K562 (cell line): Measurements from ENCODE around the gene ZNF490. TPM values are rescaled to one million over a fixed set of nuclear protein-coding genes. Genes with fewer than 3 reads are reported as not detected.

Source experiments
- ATAC-seq: fragments of 200-7000 bp; cut with Tn5 transposase; 3 replicates; pipeline ENCODE4 v1.9.1; 2020; ENCODE audit warnings: moderate library complexity
- BruUV-seq: library from RNA; stranded (reverse); fragments of 400-500 nt; replicated peaks from 2 replicates; lab custom pipeline; 2021; lab: Mats Ljungman, UMichigan
- CTCF ChIA-PET: fragments of 300-600 bp; formaldehyde crosslinking; extraction: SDS; loops from one replicate; lab custom pipeline; 2021; ENCODE audit warnings: low intra/inter-chr PET ratio; lab: Yijun Ruan, JAX
- POLR2A ChIA-PET: fragments of 300-600, 350-650 bp; sonication (Branson Sonifier 250); formaldehyde crosslinking; extraction: SDS; loops from one replicate; lab custom pipeline; 2021; ENCODE audit warnings: antibody characterized with exemption, inconsistent platforms; lab: Yijun Ruan, JAX
- DNase-seq, 4 experiments: peaks; one replicate each; pipeline versions ENCODE4 v3.0.0 to v3.0.0-alpha.2; 2011 to 2018; ENCODE audit warnings: low spot score in 3 of 4, mixed read lengths in 3 of 4; ENCODE audit errors: extremely low read depth in 1 of 4
- FAIRE-seq: peaks from 2 replicates; lab custom pipeline; 2011; peaks lifted over from hg19 to GRCh38; lab: Jason Lieb, UNC
- H2AFZ ChIP-seq: 2 replicates; pipeline ENCODE4 v1.6.0; 2011; ENCODE audit warnings: low read depth, low read length, control low read depth, inconsistent platforms
- H3K27ac ChIP-seq: fragments of 200-600 bp; 3 replicates; pipeline ENCODE4 v1.8.0; 2011; ENCODE audit warnings: low read depth, mild to moderate bottlenecking, control low read depth, inconsistent platforms, low read length, moderate library complexity, mixed read lengths; ENCODE audit errors: extremely low read depth
- H3K27me3 ChIP-seq, 2 experiments: fragments of 300-600 bp in 1 of 2; 2 replicates in 1 of 2; 3 replicates in 1 of 2; pipeline versions ENCODE4 v1.6.0 to v1.8.0; 2011; ENCODE audit warnings: inconsistent platforms in 2 of 2, low read length in 2 of 2, mild to moderate bottlenecking in 1 of 2, mixed read lengths in 1 of 2, moderate library complexity in 1 of 2; ENCODE audit not compliant: control insufficient read depth in 2 of 2, insufficient read depth in 2 of 2
- H3K36me3 ChIP-seq: fragments of 300-600 bp; 3 replicates; pipeline ENCODE4 v1.8.0; 2011; ENCODE audit warnings: mild to moderate bottlenecking, low read length, inconsistent platforms; ENCODE audit not compliant: control insufficient read depth, insufficient read depth
- H3K4me1 ChIP-seq, 2 experiments: fragments of 200-600 bp in 1 of 2; replicated peaks in 1 of 2; 2 replicates in 1 of 2; 3 replicates in 1 of 2; pipeline versions ENCODE4 v1.5.1 to v1.8.0; 2011; ENCODE audit warnings: inconsistent platforms in 2 of 2, low read length in 2 of 2, mild to moderate bottlenecking in 1 of 2, mixed read lengths in 1 of 2, moderate library complexity in 1 of 2; ENCODE audit not compliant: control insufficient read depth in 2 of 2, insufficient read depth in 2 of 2
- H3K4me2 ChIP-seq: 2 replicates; pipeline ENCODE4 v1.6.1; 2011; ENCODE audit warnings: low read length, control low read depth, inconsistent platforms, mixed read lengths; ENCODE audit not compliant: insufficient read depth
- H3K4me3 ChIP-seq: fragments of 200-600 bp; sonication (generic), shearing (Covaris generic); 2 replicates; pipeline ENCODE4 v1.5.1; 2016; ENCODE audit warnings: control low read depth, inconsistent platforms
- H3K79me2 ChIP-seq: fragments of 200-600 bp; 3 replicates; pipeline ENCODE4 v1.8.0; 2011; ENCODE audit warnings: low read length, inconsistent platforms; ENCODE audit not compliant: control insufficient read depth, insufficient read depth
- H3K9ac ChIP-seq, 2 experiments: 2 replicates each; pipeline versions ENCODE4 v1.6.0 to v1.6.1; 2011; ENCODE audit warnings: low read depth in 2 of 2, low read length in 2 of 2, control low read depth in 1 of 2, inconsistent platforms in 1 of 2, mild to moderate bottlenecking in 1 of 2, mixed read lengths in 1 of 2; ENCODE audit not compliant: insufficient read depth in 1 of 2
- H3K9me1 ChIP-seq: one replicate; pipeline ENCODE4 v1.6.0; 2011; ENCODE audit warnings: inconsistent platforms, mild to moderate bottlenecking, low read length, moderate library complexity; ENCODE audit not compliant: control insufficient read depth, insufficient read depth
- H3K9me3 ChIP-seq: replicated peaks from 2 replicates; pipeline ENCODE4 v1.5.1; 2011; ENCODE audit warnings: low read depth, low read length, inconsistent platforms; ENCODE audit not compliant: control insufficient read depth, insufficient read depth
- H4K20me1 ChIP-seq: replicated peaks from 2 replicates; pipeline ENCODE4 v1.6.1; 2011; ENCODE audit warnings: low read length, inconsistent platforms, mixed read lengths; ENCODE audit not compliant: control insufficient read depth, insufficient read depth
- ATF6 ChIP-seq: sonication (generic); formaldehyde crosslinking; IDR thresholded peaks from 2 replicates; pipeline ENCODE4 v1.4.0; 2020; ENCODE audit warnings: mild to moderate bottlenecking, missing genetic modification reagents
- CCAR2 ChIP-seq: fragments of 200-400 bp; formaldehyde crosslinking; IDR thresholded peaks from 2 replicates; pipeline ENCODE4 v1.6.1; 2017; ENCODE audit warnings: mild to moderate bottlenecking, low read depth, low read length
- CEBPB ChIP-seq: fragments of 450-650 bp; IDR thresholded peaks from 2 replicates; pipeline ENCODE4 v1.6.1; 2016; ENCODE audit warnings: missing genetic modification characterization, missing compliant biosample characterization
- CEBPG ChIP-seq, 3 experiments: fragments of 200-800 bp in 1 of 3; sonication (Bioruptor generic) in 1 of 3; sonication (generic) in 1 of 3; formaldehyde crosslinking in 1 of 3; IDR thresholded peaks in 2 of 3; conservative IDR thresholded peaks in 1 of 3; 2 replicates each; pipeline versions ENCODE4 v1.6.1 to v1.8.0; 2016 to 2022; ENCODE audit warnings: missing compliant biosample characterization in 2 of 3, missing genetic modification characterization in 2 of 3, mild to moderate bottlenecking in 1 of 3, missing genetic modification reagents in 1 of 3
- CREM ChIP-seq: IDR thresholded peaks from 2 replicates; pipeline ENCODE4 v1.6.1; 2014; ENCODE audit warnings: antibody characterized with exemption, low read depth
- EHMT2 ChIP-seq: fragments of 450-650 bp; IDR thresholded peaks from 2 replicates; pipeline ENCODE4 v1.6.1; 2018; ENCODE audit warnings: antibody characterized with exemption
- FOXA3 ChIP-seq, 2 experiments: fragments of 450-650 bp in 1 of 2; sonication (generic) in 1 of 2; formaldehyde crosslinking; IDR thresholded peaks in 1 of 2; conservative IDR thresholded peaks in 1 of 2; 2 replicates each; pipeline versions ENCODE4 v1.4.0 to v1.8.0; 2020 to 2022; ENCODE audit warnings: mild to moderate bottlenecking in 2 of 2, missing genetic modification reagents in 1 of 2
- FOXM1 ChIP-seq, 2 experiments: fragments of 450-650 bp in 1 of 2; sonication (generic) in 1 of 2; formaldehyde crosslinking in 1 of 2; IDR thresholded peaks; 2 replicates each; pipeline versions ENCODE4 v1.6.1 to v1.9.0; 2017 to 2022; ENCODE audit warnings: low read depth in 2 of 2, mild to moderate bottlenecking in 2 of 2, missing genetic modification reagents in 1 of 2, moderate library complexity in 1 of 2
- MCM5 ChIP-seq: fragments of 450-650 bp; IDR thresholded peaks from 2 replicates; pipeline ENCODE4 v1.6.1; 2016; ENCODE audit warnings: low read depth
- NFXL1 ChIP-seq: fragments of 450-650 bp; formaldehyde crosslinking; IDR thresholded peaks from 2 replicates; pipeline ENCODE4 v1.4.0; 2021; ENCODE audit warnings: mild to moderate bottlenecking
- PHF8 ChIP-seq: fragments of 200-600 bp; sonication (generic); IDR thresholded peaks from 2 replicates; pipeline ENCODE4 v1.6.1; 2012; ENCODE audit warnings: mixed run types, mild to moderate bottlenecking, inconsistent platforms, low read length, moderate library complexity, borderline replicate concordance
- POLR2AphosphoS5 ChIP-seq: IDR thresholded peaks from 2 replicates; pipeline ENCODE4 v1.6.1; 2011; ENCODE audit warnings: mild to moderate bottlenecking, low read depth, low read length, moderate library complexity; ENCODE audit not compliant: control insufficient read depth, insufficient read depth
- PRMT5 ChIP-seq: sonication (generic); formaldehyde crosslinking; IDR thresholded peaks from 2 replicates; pipeline ENCODE4 v1.5.0; 2020; ENCODE audit warnings: missing genetic modification reagents
- SREBF2 ChIP-seq: sonication (generic); formaldehyde crosslinking; IDR thresholded peaks from 2 replicates; pipeline ENCODE4 v1.4.0; 2020; ENCODE audit warnings: mild to moderate bottlenecking, missing genetic modification reagents
- ZBTB8A ChIP-seq: fragments of 450-650 bp; IDR thresholded peaks from 2 replicates; pipeline ENCODE4 v1.6.1; 2018; ENCODE audit warnings: mild to moderate bottlenecking, moderate library complexity; ENCODE audit not compliant: partially characterized antibody
- ZNF324 ChIP-seq: fragments of 250-450 bp; sonication (Bioruptor Pico); IDR thresholded peaks from 2 replicates; pipeline ENCODE4 v1.4.0; 2020; ENCODE audit warnings: mild to moderate bottlenecking
- ZNF778 ChIP-seq: fragments of 450-650 bp; formaldehyde crosslinking; IDR thresholded peaks from 2 replicates; pipeline ENCODE4 v1.4.0; 2020; ENCODE audit warnings: mild to moderate bottlenecking, moderate library complexity
- WGBS: fragments of 100-300 bp; shearing (Covaris generic); methylation state at CpG from one replicate; pipeline ENCODE4 v1.1.6; 2016; ENCODE audit warnings: low coverage, mixed read lengths; ENCODE audit not compliant: insufficient coverage; ENCODE audit errors: missing lambda C conversion rate; 5-methylcytosine and 5-hydroxymethylcytosine counted together
- in situ Hi-C: fragments of 300-500 bp; cut with MboI; formaldehyde crosslinking; loops from 4 replicates; pipeline ENCODE4 v1.15.0; 2018; ENCODE audit warnings: inconsistent platforms, mixed read lengths
- intact Hi-C: fragments of 100-400 bp; cut with micrococcal nuclease; formaldehyde crosslinking; loops from 2 replicates; pipeline ENCODE4 v1.14.2; 2022
- polyA plus RNA-seq, 8 experiments: library from polyadenylated mRNA; depleted of rRNA in 4 of 8; stranded (reverse) in 5 of 8; unstranded in 3 of 8; fragments of >200 nt; fragmentation: Nextera tagmentation in 2 of 8; fragmentation: Illumina TruSeq in 1 of 8; extraction: Ambion mirVana in 2 of 8; extraction: Trizol in 1 of 8; gene quantifications; 2 replicates each; pipeline versions ENCODE4 v1.2.1 to v1.2.3, GENCODE V29; 2011 to 2014; ENCODE audit warnings: inconsistent platforms in 1 of 8, missing spikeins in 1 of 8
- total RNA-seq, 7 experiments: library from RNA; depleted of rRNA in 6 of 7; stranded (reverse); fragments of >200 nt in 6 of 7; fragmentation: Illumina TruSeq in 2 of 7; extraction: Trizol in 2 of 7; gene quantifications; 2 replicates each; pipeline versions ENCODE4 v1.2.1 to v1.2.3, GENCODE V29; 2011 to 2021; ENCODE audit warnings: low replicate concordance in 1 of 7
- TF ChIP-seq, protein P1 (sequence below): fragments of 250-450 bp; sonication (Bioruptor Pico); IDR thresholded peaks from 2 replicates; pipeline ENCODE4 v1.4.0; 2020; ENCODE audit warnings: mild to moderate bottlenecking, moderate library complexity

ZNF490 gene
- total and polyA plus RNA-seq, 9 of the 15 experiments (the other 6 are each of a cell fraction or from before 2014, with no cell fraction given) = 0.90 to 8.3 (median 4.4) TPM

GRCh38 chr19:12597594-12597993 lies 13.0 kb downstream of the ZNF490 start:
- WGBS = 82% methylated on average over 11 of the region's 11 CpGs
- H3K4me2 ChIP-seq = no peak overlapping the region
- in situ Hi-C loops (no loop called here), intact Hi-C loops (no loop called here)
- no peak overlapping the region for H2AFZ ChIP-seq
- H3K27me3 ChIP-seq = no peaks in the 10 kb centered on the region
- H3K4me3 ChIP-seq = no peak overlapping the region
- H3K4me1 ChIP-seq = no peaks in the 10 kb centered on the region
- H3K79me2 ChIP-seq = no peaks in the 10 kb centered on the region
- ChIA-PET CTCF (no interaction called here), POLR2A (interaction anchor here (0.7 to 1.5 kb wide), 2 partner anchors 13 to 36 kb away, joined by 3 to 7 read pairs; partner anchors contain the start of genes ZNF490 and ZNF791)
- FAIRE-seq (no peak), ATAC-seq (no peak), DNase-seq (no peak)
- H3K9ac ChIP-seq = no peak overlapping the region
- H4K20me1 ChIP-seq = no peaks in the 10 kb centered on the region
- H3K36me3 ChIP-seq = no peaks in the 10 kb centered on the region; the same call in 2 of the 3 replicates
- no TSS peak for BruUV-seq
- H3K9me1 ChIP-seq = no peaks in the 10 kb centered on the region
- H3K9me3 ChIP-seq = 0 out of 2 replicates have a peak, but pooled peaks cover 2% of the 10 kb centered on the region
- H3K27ac ChIP-seq = no peak overlapping the region
- TF ChIP-seq CCAR2 = no peak
- TF ChIP-seq PHF8 = no peak
- TF ChIP-seq SREBF2 (CRISPR knock-in tag) = no peak
- TF ChIP-seq CEBPB (tag) = no peak
- no peak for TF ChIP-seq MCM5
- TF ChIP-seq NFXL1 (CRISPR knock-in tag) = no peak
- no peak for TF ChIP-seq CEBPG (CRISPR knock-in tag; IDR thresholded peaks at IDR 0.05)
- no peak for TF ChIP-seq CEBPG (tag; conservative IDR thresholded peaks at IDR 0.05 in 1 of 2, IDR thresholded peaks at IDR 0.05 in 1 of 2)
- no peak for TF ChIP-seq FOXM1 (IDR thresholded peaks at IDR 0.05; ENCODE audit: low read depth)
- no peak for TF ChIP-seq FOXM1 (CRISPR knock-in tag; IDR thresholded peaks at IDR 0.05; ENCODE audit: low read depth)
- no peak for TF ChIP-seq ZBTB8A
- no peak for TF ChIP-seq PRMT5 (CRISPR knock-in tag)
- no peak for TF ChIP-seq ZNF324 (CRISPR knock-in tag)
- TF ChIP-seq EHMT2 = no peak
- TF ChIP-seq FOXA3 (CRISPR knock-in tag; conservative IDR thresholded peaks at IDR 0.05 in 1 of 2, IDR thresholded peaks at IDR 0.05 in 1 of 2) = no peak
- no peak for TF ChIP-seq ZNF778 (CRISPR knock-in tag)
- TF ChIP-seq CREM = no peak
- no peak for TF ChIP-seq POLR2AphosphoS5
- TF ChIP-seq, protein P1, sequence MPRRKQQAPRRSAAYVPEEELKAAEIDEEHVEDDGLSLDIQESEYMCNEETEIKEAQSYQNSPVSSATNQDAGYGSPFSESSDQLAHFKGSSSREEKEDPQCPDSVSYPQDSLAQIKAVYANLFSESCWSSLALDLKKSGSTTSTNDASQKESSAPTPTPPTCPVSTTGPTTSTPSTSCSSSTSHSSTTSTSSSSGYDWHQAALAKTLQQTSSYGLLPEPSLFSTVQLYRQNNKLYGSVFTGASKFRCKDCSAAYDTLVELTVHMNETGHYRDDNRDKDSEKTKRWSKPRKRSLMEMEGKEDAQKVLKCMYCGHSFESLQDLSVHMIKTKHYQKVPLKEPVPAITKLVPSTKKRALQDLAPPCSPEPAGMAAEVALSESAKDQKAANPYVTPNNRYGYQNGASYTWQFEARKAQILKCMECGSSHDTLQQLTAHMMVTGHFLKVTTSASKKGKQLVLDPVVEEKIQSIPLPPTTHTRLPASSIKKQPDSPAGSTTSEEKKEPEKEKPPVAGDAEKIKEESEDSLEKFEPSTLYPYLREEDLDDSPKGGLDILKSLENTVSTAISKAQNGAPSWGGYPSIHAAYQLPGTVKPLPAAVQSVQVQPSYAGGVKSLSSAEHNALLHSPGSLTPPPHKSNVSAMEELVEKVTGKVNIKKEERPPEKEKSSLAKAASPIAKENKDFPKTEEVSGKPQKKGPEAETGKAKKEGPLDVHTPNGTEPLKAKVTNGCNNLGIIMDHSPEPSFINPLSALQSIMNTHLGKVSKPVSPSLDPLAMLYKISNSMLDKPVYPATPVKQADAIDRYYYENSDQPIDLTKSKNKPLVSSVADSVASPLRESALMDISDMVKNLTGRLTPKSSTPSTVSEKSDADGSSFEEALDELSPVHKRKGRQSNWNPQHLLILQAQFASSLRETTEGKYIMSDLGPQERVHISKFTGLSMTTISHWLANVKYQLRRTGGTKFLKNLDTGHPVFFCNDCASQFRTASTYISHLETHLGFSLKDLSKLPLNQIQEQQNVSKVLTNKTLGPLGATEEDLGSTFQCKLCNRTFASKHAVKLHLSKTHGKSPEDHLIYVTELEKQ (CRISPR knock-in tag) = no peak
- TF ChIP-seq ATF6 = no peak
